Smooth muscle cell (in vitro differentiated cells): Measurements from ENCODE around the gene EIF2D. TPM values are rescaled to one million over a fixed set of nuclear protein-coding genes. Genes with fewer than 3 reads are reported as not detected.
A peak's percentile ranks its signal among the peaks of the same experiment; 100 is the strongest.

Experiments used
- DNase-seq: peaks from one replicate; lab custom pipeline; 2025; ENCODE audit not compliant: unreplicated experiment; lab: John Stamatoyannopoulos, UW
- H2AFZ ChIP-seq: fragments of 200-600 bp; sonication (generic); 2 replicates; pipeline ENCODE4 v1.6.0; 2016; ENCODE audit warnings: antibody characterized with exemption, low read depth, mild to moderate bottlenecking
- H3F3A ChIP-seq: fragments of 200-600 bp; sonication (generic); 2 replicates; pipeline ENCODE4 v1.6.0; 2017; ENCODE audit warnings: antibody characterized with exemption, low read depth
- H3K27ac ChIP-seq: fragments of 200-600 bp; sonication (generic); 2 replicates; pipeline ENCODE4 v1.5.1; 2016; ENCODE audit warnings: low read depth, mild to moderate bottlenecking
- H3K27me3 ChIP-seq: fragments of 200-600 bp; sonication (generic); 2 replicates; pipeline ENCODE4 v1.6.1; 2016; ENCODE audit warnings: low read depth, mild to moderate bottlenecking
- H3K36me3 ChIP-seq: fragments of 200-600 bp; sonication (generic); 2 replicates; pipeline ENCODE4 v1.5.1; 2016; ENCODE audit warnings: low read depth
- H3K4me1 ChIP-seq: fragments of 200-600 bp; sonication (generic); 2 replicates; pipeline ENCODE4 v1.5.1; 2016; ENCODE audit warnings: low read depth
- H3K4me2 ChIP-seq: fragments of 200-600 bp; sonication (generic); 2 replicates; pipeline ENCODE4 v1.6.0; 2016; ENCODE audit warnings: mild to moderate bottlenecking
- H3K4me3 ChIP-seq: fragments of 200-600 bp; sonication (generic); 2 replicates; pipeline ENCODE4 v1.5.1; 2016; ENCODE audit warnings: mild to moderate bottlenecking
- H3K79me2 ChIP-seq: fragments of 200-600 bp; sonication (generic); 2 replicates; pipeline ENCODE4 v1.6.0; 2016; ENCODE audit warnings: low read depth, mild to moderate bottlenecking
- H3K9ac ChIP-seq: fragments of 200-600 bp; sonication (generic); 2 replicates; pipeline ENCODE4 v1.6.0; 2016; ENCODE audit warnings: low read depth
- H3K9me3 ChIP-seq: fragments of 200-600 bp; sonication (generic); replicated peaks from 2 replicates; pipeline ENCODE4 v1.5.1; 2016; ENCODE audit warnings: low read depth
- H4K20me1 ChIP-seq: fragments of 200-600 bp; sonication (generic); 2 replicates; pipeline ENCODE4 v1.6.0; 2016; ENCODE audit warnings: low read depth
- CTCF ChIP-seq: fragments of 200-600 bp; sonication (generic); IDR thresholded peaks from 2 replicates; pipeline ENCODE4 v1.5.1; 2017; ENCODE audit warnings: borderline replicate concordance, mild to moderate bottlenecking, antibody characterized with exemption; ENCODE audit not compliant: insufficient read depth, poor library complexity, severe bottlenecking
- WGBS: methylation state at CpG from one replicate; pipeline ENCODE4 v1.1.7; 2016; ENCODE audit warnings: low lambda C conversion rate; 5-methylcytosine and 5-hydroxymethylcytosine counted together
- polyA plus RNA-seq: library from polyadenylated mRNA; unstranded; fragments of >200 nt; fragmentation: Nextera tagmentation; extraction: Ambion mirVana; gene quantifications from 2 replicates; pipeline ENCODE4 v1.2.1, GENCODE V29; 2016
- total RNA-seq: library from RNA; depleted of rRNA; stranded (reverse); fragments of >200 nt; gene quantifications from 2 replicates; pipeline ENCODE4 v1.2.3, GENCODE V29; 2014

EIF2D gene
- total and polyA plus RNA-seq, 2 experiments from 2014 or later: 22.8 to 28.9 TPM

GRCh38 chr1:206593351-206593925 lies 18.8 kb downstream of the EIF2D start:
- 98% methylated on average over 7 of the region's 7 CpGs for WGBS
- Histone ChIP-seq H2AFZ (no peak overlapping the region), H3K4me3 (no peak overlapping the region), H3K9me3 (no peaks in the 10 kb centered on the region), H3K9ac (no peak overlapping the region), H3K4me2 (no peak overlapping the region), H3K27me3 (no peaks in the 10 kb centered on the region), H3K36me3 (no peaks in the 10 kb centered on the region), H4K20me1 (no peaks in the 10 kb centered on the region), H3K79me2 (no peaks in the 10 kb centered on the region), H3K27ac (no peak overlapping the region), H3K4me1 (peaks cover 22% of the 10 kb centered on the region), H3F3A (peaks cover 20% of the 10 kb centered on the region)
- no peak for TF ChIP-seq CTCF
- no peak for DNase-seq

- Histone ChIP-seq H3K9me3 (no peaks in the 10 kb centered on the region), H3K4me3 (no peak overlapping the region), H3K4me2 (no peak overlapping the region), H2AFZ (no peak overlapping the region), H3K79me2 (no peaks in the 10 kb centered on the region), H3K27ac (peak overlapping the region; percentile 92), H3K4me1 (peaks cover 35% of the 10 kb centered on the region), H3K36me3 (no peaks in the 10 kb centered on the region), H3K27me3 (no peaks in the 10 kb centered on the region), H3F3A (peaks cover 22% of the 10 kb centered on the region), H4K20me1 (no peaks in the 10 kb centered on the region), H3K9ac (no peak overlapping the region)
- 93% methylated on average over 9 of the region's 9 CpGs for WGBS
- no peak for DNase-seq
- no peak for TF ChIP-seq CTCF
These were observed 20.6 kb downstream of the EIF2D start for GRCh38 chr1:206591696-206592095.

- no peak for DNase-seq
- H3K4me2 ChIP-seq: peak overlapping the region; percentile 67
These were observed 21.0 kb downstream of the EIF2D start for GRCh38 chr1:206591226-206591625.

More at GRCh38 chr1:206591226-206591625, 21.0 kb downstream of the EIF2D start:
- Histone ChIP-seq H4K20me1 (no peaks in the 10 kb centered on the region), H3K4me3 (no peak overlapping the region), H3K4me1 (peaks cover 35% of the 10 kb centered on the region), H3K79me2 (no peaks in the 10 kb centered on the region), H3F3A (peaks cover 22% of the 10 kb centered on the region), H3K36me3 (no peaks in the 10 kb centered on the region), H3K9ac (no peak overlapping the region), H2AFZ (no peak overlapping the region), H3K9me3 (no peaks in the 10 kb centered on the region), H3K27ac (peak overlapping the region; percentile 92), H3K27me3 (no peaks in the 10 kb centered on the region)
- WGBS: 73% methylated on average over 5 of the region's 5 CpGs
- no peak for TF ChIP-seq CTCF
